ENCODE measurements around the gene ZNF76. TPM values are rescaled to one million over a fixed set of nuclear protein-coding genes. Genes with fewer than 3 reads are reported as not detected.
"Not testable (repeated sequence)": the region's sequence is repeated elsewhere in the genome, so short reads cannot be mapped to it uniquely, and the experiment has no call there.

The ZNF76 gene
- total RNA-seq, 6 experiments from 2014 or later = 14.4 to 19.8 (median 17.6) TPM

DNA sequence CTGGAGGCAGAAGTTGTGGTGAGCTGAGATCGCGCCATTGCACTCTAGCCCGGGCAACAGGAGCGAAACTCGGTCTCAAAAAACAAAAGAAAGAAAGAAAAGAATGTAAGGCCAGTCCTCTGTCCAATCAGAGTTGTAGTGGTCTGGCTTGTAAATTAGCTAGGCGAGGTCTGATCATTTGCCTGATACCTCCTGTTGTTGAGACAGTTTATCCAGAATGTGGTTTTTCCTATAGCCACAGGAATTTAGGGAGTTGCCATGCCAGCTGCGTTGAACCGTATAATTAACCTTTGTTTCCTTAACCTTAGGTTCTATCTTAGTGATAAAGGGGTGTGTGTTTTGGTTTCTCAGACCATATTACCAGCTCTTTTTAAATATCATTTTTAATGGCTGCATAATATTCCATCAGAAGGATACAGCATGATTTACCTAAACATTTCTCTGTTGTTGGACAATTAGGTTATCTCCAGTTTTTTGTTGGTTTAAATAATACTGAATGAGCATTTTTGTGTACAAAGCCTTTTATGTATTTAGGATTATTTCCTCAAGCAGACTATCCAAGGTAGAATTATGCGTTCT lies 71.1 kb downstream of the ZNF76 start:
- H3K27me3 ChIP-seq = no peaks in the 10 kb centered on the region
- no peak overlapping the region for H3K27ac ChIP-seq
- H3K4me3 ChIP-seq = no peak overlapping the region
- 95% methylated on average over 7 of the region's 9 CpGs for WGBS (ENCODE audit: insufficient coverage, low coverage, low lambda C conversion rate, missing lambda C conversion rate)
- no peaks in the 10 kb centered on the region for H3K36me3 ChIP-seq
- no peak for DNase-seq
- no peak for ATAC-seq
- no peaks in the 10 kb centered on the region for H3K9me3 ChIP-seq
- TF ChIP-seq, protein P1, sequence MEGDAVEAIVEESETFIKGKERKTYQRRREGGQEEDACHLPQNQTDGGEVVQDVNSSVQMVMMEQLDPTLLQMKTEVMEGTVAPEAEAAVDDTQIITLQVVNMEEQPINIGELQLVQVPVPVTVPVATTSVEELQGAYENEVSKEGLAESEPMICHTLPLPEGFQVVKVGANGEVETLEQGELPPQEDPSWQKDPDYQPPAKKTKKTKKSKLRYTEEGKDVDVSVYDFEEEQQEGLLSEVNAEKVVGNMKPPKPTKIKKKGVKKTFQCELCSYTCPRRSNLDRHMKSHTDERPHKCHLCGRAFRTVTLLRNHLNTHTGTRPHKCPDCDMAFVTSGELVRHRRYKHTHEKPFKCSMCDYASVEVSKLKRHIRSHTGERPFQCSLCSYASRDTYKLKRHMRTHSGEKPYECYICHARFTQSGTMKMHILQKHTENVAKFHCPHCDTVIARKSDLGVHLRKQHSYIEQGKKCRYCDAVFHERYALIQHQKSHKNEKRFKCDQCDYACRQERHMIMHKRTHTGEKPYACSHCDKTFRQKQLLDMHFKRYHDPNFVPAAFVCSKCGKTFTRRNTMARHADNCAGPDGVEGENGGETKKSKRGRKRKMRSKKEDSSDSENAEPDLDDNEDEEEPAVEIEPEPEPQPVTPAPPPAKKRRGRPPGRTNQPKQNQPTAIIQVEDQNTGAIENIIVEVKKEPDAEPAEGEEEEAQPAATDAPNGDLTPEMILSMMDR (IDR thresholded peaks at IDR 0.05) = no peak
- TF ChIP-seq POLR2A (IDR thresholded peaks at IDR 0.05) = no peak
- H3K4me1 ChIP-seq = peaks cover 0 to 6% (median 0%) of the 10 kb centered on the region in 4 donors
- intact Hi-C loops (cut with DNase I) = no loop called here

DNA sequence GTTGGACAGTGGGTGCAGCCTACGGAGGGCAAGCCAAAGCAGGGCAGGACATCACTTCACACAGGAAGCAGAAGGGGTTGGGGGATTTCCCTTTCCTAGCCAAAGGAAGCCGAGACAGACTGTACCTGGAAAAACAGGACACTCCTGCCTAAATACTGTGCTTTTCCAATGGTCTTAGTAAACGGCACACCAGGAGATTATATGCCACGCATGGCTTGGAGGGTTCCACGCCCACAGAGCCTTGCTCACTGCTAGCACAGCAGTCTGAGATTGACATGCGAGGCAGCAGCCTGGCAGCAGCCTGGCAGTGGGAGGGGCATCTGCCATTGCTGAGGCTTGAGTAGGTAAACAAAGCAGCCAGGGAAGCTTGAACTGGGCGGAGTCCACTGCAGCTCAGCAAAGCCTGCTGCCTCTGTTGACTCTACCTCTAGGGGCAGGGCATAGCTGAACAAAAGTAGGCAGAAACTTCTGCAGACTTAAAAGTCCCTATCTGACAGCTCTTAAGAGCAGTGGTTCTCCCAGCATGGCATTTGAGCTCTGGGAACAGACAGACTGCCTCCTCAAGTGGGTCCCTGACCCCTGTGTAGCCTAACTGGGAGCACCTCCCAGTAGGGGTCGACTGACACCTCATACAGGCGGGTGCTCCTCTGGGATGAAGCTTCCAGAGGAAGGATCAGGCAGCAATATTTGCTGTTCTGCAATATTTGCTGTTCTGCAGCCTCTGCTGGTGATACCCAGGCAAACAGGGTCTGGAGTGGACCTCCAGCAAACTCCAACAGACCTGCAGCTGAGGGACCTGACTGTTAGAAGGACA lies 72.7 kb downstream of the ZNF76 start:
- intact Hi-C loops (cut with DNase I); H3K4me3 ChIP-seq; H3K9me3 ChIP-seq; H3K27me3 ChIP-seq; H3K36me3 ChIP-seq; H3K27ac ChIP-seq; H3K4me1 ChIP-seq: not testable (repeated sequence)
- ATAC-seq (peak; percentile 95 to 98 (median 96)), DNase-seq (peak; percentile 86 to 93 (median 93))
- TF ChIP-seq, protein P1 (IDR thresholded peaks at IDR 0.05) = peak; percentile 35 to 53 (median 46)
- WGBS (ENCODE audit: insufficient coverage, low coverage, low lambda C conversion rate, missing lambda C conversion rate) = 36% methylated on average over 4 of the region's 9 CpGs

DNA sequence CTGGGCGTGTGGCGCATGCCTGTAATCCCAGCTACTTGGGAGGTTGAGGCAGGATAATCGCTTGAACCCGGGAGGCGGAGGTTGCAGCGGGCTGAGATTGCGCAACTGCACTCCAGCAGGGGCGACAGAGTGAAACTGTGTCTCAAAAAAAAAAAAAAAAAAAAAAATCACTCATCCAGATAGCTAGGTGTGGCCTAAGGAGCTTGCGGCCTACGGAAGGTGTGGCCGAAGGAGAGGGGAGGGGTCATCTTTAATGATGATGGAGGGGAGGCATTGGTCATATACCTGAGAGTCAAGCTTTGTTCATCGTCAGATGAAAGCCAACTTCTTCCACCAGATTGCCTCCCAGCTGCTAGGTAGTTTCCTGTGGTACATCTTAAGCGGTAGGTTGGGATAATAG lies 82.0 kb downstream of the ZNF76 start:
- intact Hi-C loops (cut with DNase I) = loop anchor here (5.0 kb wide), 2 partner anchors 106 to 111 kb away; partner anchors contain the start of gene FANCE (in 1 of the 2)
- DNase-seq = no peak
- H3K36me3 ChIP-seq = peaks cover 0 to 2% (median 0%) of the 10 kb centered on the region in 4 donors
- no peak for ATAC-seq
- H3K27me3 ChIP-seq = no peaks in the 10 kb centered on the region
- no peak overlapping the region for H3K4me3 ChIP-seq
- peaks cover 0 to 16% (median 6%) of the 10 kb centered on the region in 4 donors for H3K4me1 ChIP-seq
- no peak overlapping the region for H3K27ac ChIP-seq
- whole genome bisulfite sequencing (ENCODE audit: insufficient coverage, low coverage, low lambda C conversion rate, missing lambda C conversion rate) = 73% methylated on average over 13 of the region's 13 CpGs
- H3K9me3 ChIP-seq = no peaks in the 10 kb centered on the region
- TF ChIP-seq, protein P1 (IDR thresholded peaks at IDR 0.05) = no peak
- TF ChIP-seq POLR2A (IDR thresholded peaks at IDR 0.05) = no peak

DNA sequence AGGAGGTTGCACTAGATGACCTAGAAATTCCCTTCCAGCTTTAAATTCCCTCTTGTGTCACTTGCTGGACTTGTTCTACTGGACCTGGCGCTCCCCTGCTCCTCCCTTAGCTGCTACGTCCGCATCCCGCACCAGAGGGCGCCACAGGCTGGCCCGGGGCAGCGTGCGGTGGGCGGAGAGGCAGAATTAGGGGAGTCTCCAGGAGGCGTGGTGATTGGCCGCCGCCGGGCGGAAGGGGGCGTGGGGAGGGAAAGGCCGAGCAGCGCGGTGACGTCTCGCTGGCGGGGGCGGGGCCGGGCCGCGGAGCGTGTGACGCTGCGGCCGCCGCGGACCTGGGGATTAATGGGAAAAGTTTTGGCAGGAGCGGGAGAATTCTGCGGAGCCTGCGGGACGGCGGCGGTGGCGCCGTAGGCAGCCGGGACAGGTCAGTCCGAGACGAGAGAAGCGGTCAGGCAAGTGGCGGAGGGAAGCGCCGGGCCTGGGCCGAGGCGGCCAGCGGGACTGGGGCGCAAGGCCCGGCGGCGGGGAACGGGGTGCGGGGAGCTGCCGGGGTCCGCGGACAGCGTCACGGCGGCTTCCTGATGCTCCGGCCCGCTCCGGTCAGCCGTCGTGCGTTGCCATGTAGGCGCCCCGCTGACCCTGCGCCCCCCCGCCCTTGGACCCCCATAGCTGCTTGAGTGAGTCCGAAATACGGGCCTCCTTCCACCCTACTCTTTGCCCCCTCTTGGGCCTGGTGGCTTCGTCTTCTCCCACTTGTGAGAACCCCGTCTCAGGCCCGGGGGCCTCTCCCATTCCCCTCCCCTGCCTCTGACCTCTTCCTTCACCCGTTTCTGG lies 82.9 kb downstream of the ZNF76 start, which contains the start of gene PPARD:
TSS of gene PPARD (plus strand) at position 301 of the 834 bp plus-strand sequence. CDS start 68,530 bp downstream, outside the sequence.
- ATAC-seq (peak; percentile 98 to 100 (median 99)), DNase-seq (peak; percentile 99)
- H3K9me3 ChIP-seq = no peaks in the 10 kb centered on the region
- peaks cover 0 to 16% (median 6%) of the 10 kb centered on the region in 4 donors for H3K4me1 ChIP-seq
- intact Hi-C loops (cut with DNase I) = loop anchor here (5.0 kb wide), 2 partner anchors 105 to 110 kb away; partner anchors contain the start of gene FANCE (in 1 of the 2)
- 1% methylated on average over 38 of the region's 77 CpGs for WGBS (ENCODE audit: insufficient coverage, low coverage, low lambda C conversion rate, missing lambda C conversion rate)
- peak within 1 kb of the TSS; percentile 88 to 94 (median 92) for H3K4me3 ChIP-seq
- no peaks in the 10 kb centered on the region for H3K27me3 ChIP-seq
- H3K27ac ChIP-seq = peak within 1 kb of the TSS; percentile 84 to 95 (median 85)
- peaks cover 0 to 12% (median 0%) of the 10 kb centered on the region in 4 donors for H3K36me3 ChIP-seq
- TF ChIP-seq, protein P1 (IDR thresholded peaks at IDR 0.05) = peak; percentile 98 to 100 (median 99)
- peak; percentile 93 for TF ChIP-seq POLR2A (IDR thresholded peaks at IDR 0.05)
